ENCODE data around the gene PLCL1. TPM values are rescaled to one million over a fixed set of nuclear protein-coding genes. Genes with fewer than 3 reads are reported as not detected.

PLCL1 gene
- polyA plus RNA-seq, 3 donors: 0.69 to 1.4 (median 0.79) TPM

DNA sequence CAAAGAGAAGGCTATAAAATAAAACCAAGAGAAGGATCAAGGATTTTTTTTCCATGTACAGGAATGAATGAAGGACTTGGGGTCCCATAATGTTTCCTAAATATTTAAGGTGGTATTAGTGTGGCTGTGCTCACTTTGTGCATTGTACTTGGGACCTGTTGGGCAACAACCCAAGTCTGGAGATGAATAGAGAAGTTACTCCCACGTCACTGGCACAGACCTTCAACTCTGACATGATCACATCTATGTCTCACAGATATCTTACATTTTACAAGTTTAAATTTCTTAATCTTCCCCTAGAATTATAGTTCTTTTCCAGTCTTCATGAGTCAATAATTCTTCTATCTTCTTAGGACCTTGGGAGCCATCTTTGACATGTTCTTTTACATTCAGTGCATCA is 133.4 kb downstream of the PLCL1 start:
- H3K9me3 ChIP-seq (replicated peaks in 1 of 2; ENCODE audit: control insufficient read depth in 1 of 2, insufficient read depth in 1 of 2, low read length in 2 of 2): no peaks in the 10 kb centered on the region
- Mint-ChIP-seq H3K4me3 (no peak overlapping the region), H3K27me3 (ENCODE audit: low read depth in 3 of 3) (peaks cover 1 to 3% (median 2%) of the 10 kb centered on the region in 3 donors), H3K9me3 (peaks cover 0 to 1% (median 0%) of the 10 kb centered on the region in 7 donors), H3K27ac (no peak overlapping the region), H3K4me1 (no peaks in the 10 kb centered on the region), H3K36me3 (no peaks in the 10 kb centered on the region)
- no peaks in the 10 kb centered on the region for H3K4me1 ChIP-seq (ENCODE audit: control insufficient read depth in 1 of 2, insufficient read depth in 2 of 2, low read length in 2 of 2)
- no peak overlapping the region for H2AFZ ChIP-seq (ENCODE audit: insufficient read depth, low read depth, low read length, poor library complexity, severe bottlenecking)
- peak in 1 of 3 donors; percentile 6 for DNase-seq
- no peaks in the 10 kb centered on the region for H4K20me1 ChIP-seq (ENCODE audit: insufficient read depth, low read length)
- no peaks in the 10 kb centered on the region for H3K36me3 ChIP-seq (replicated peaks in 1 of 2; ENCODE audit: control insufficient read depth in 1 of 2, insufficient read depth in 2 of 2, low read length in 2 of 2)
- no peak for TF ChIP-seq CTCF (IDR thresholded peaks at IDR 0.05)
- intact Hi-C loops (cut with micrococcal nuclease): no loop called here
- H3K79me2 ChIP-seq (ENCODE audit: insufficient read depth, low read length): no peaks in the 10 kb centered on the region
- H3K27me3 ChIP-seq (ENCODE audit: control insufficient read depth in 2 of 2, insufficient read depth in 2 of 2, low read length in 2 of 2): peaks cover 0 to 2% of the 10 kb centered on the region in 2 donors
- no peak overlapping the region for H3K4me2 ChIP-seq (replicated peaks; ENCODE audit: extremely low read depth, low read length, poor library complexity, severe bottlenecking)
- H3K9ac ChIP-seq (ENCODE audit: insufficient read depth, low read length, poor library complexity, severe bottlenecking): no peak overlapping the region
- no peak overlapping the region for H3K4me3 ChIP-seq (replicated peaks in 1 of 3; ENCODE audit: low read depth in 2 of 3, low read length in 3 of 3)
- H3K27ac ChIP-seq (ENCODE audit: low read depth in 1 of 2, low read length in 2 of 2): no peak overlapping the region
- no CpG with 5 or more reads among the region's 1 CpG for WGBS (ENCODE audit: insufficient coverage)

DNA sequence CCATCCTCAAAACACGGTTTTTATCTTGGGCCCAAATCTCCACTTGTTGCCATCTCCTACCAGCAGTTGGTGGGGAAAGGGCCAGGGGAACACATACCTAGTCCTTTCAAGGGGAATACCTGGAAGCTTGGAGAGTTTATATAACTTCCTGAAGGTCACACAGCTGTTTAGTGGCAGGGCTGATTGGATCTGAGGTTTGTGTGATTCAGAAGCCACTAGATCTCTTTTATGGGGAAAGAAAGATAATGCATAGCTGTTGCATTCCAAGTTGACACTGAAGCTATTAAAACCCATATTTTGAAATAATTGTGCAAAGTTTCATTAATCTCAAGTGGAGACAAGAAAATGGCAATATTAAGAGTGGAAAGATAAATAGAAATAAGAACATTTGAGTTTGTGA is 134.2 kb downstream of the PLCL1 start:
- H3K27me3 ChIP-seq (ENCODE audit: control insufficient read depth in 2 of 2, insufficient read depth in 2 of 2, low read length in 2 of 2): peaks cover 0 to 2% of the 10 kb centered on the region in 2 donors
- no peak for DNase-seq
- H3K27ac ChIP-seq (ENCODE audit: low read depth in 1 of 2, low read length in 2 of 2): no peak overlapping the region
- H2AFZ ChIP-seq (ENCODE audit: insufficient read depth, low read depth, low read length, poor library complexity, severe bottlenecking): no peak overlapping the region
- H3K4me1 Mint-ChIP-seq: no peaks in the 10 kb centered on the region
- H3K9me3 Mint-ChIP-seq: peaks cover 0 to 1% (median 0%) of the 10 kb centered on the region in 7 donors
- H3K4me1 ChIP-seq (ENCODE audit: control insufficient read depth in 1 of 2, insufficient read depth in 2 of 2, low read length in 2 of 2): no peaks in the 10 kb centered on the region
- H3K36me3 ChIP-seq (replicated peaks in 1 of 2; ENCODE audit: control insufficient read depth in 1 of 2, insufficient read depth in 2 of 2, low read length in 2 of 2): no peaks in the 10 kb centered on the region
- H3K36me3 Mint-ChIP-seq: no peaks in the 10 kb centered on the region
- H3K4me2 ChIP-seq (replicated peaks; ENCODE audit: extremely low read depth, low read length, poor library complexity, severe bottlenecking): no peak overlapping the region
- no peak overlapping the region for H3K27ac Mint-ChIP-seq
- TF ChIP-seq CTCF (IDR thresholded peaks at IDR 0.05): no peak
- H3K4me3 ChIP-seq (replicated peaks in 1 of 3; ENCODE audit: low read depth in 2 of 3, low read length in 3 of 3): no peak overlapping the region
- no CpG with 5 or more reads among the region's 1 CpG for WGBS (ENCODE audit: insufficient coverage)
- no peaks in the 10 kb centered on the region for H4K20me1 ChIP-seq (ENCODE audit: insufficient read depth, low read length)
- peaks cover 1 to 3% (median 2%) of the 10 kb centered on the region in 3 donors for H3K27me3 Mint-ChIP-seq (ENCODE audit: low read depth in 3 of 3)
- intact Hi-C loops (cut with micrococcal nuclease): no loop called here
- no peak overlapping the region for H3K9ac ChIP-seq (ENCODE audit: insufficient read depth, low read length, poor library complexity, severe bottlenecking)
- H3K79me2 ChIP-seq (ENCODE audit: insufficient read depth, low read length): no peaks in the 10 kb centered on the region
- H3K9me3 ChIP-seq (replicated peaks in 1 of 2; ENCODE audit: control insufficient read depth in 1 of 2, insufficient read depth in 1 of 2, low read length in 2 of 2): no peaks in the 10 kb centered on the region
- H3K4me3 Mint-ChIP-seq: no peak overlapping the region

All from CD14-positive monocyte (primary cell).